Measurements from ENCODE around the gene KRTAP10-8. TPM values are rescaled to one million over a fixed set of nuclear protein-coding genes. Genes with fewer than 3 reads are reported as not detected.

KRTAP10-8 gene
- total and polyA plus RNA-seq, 2 donors (not counting 1 experiment from before 2014, with no cell fraction given): not detected

DNA sequence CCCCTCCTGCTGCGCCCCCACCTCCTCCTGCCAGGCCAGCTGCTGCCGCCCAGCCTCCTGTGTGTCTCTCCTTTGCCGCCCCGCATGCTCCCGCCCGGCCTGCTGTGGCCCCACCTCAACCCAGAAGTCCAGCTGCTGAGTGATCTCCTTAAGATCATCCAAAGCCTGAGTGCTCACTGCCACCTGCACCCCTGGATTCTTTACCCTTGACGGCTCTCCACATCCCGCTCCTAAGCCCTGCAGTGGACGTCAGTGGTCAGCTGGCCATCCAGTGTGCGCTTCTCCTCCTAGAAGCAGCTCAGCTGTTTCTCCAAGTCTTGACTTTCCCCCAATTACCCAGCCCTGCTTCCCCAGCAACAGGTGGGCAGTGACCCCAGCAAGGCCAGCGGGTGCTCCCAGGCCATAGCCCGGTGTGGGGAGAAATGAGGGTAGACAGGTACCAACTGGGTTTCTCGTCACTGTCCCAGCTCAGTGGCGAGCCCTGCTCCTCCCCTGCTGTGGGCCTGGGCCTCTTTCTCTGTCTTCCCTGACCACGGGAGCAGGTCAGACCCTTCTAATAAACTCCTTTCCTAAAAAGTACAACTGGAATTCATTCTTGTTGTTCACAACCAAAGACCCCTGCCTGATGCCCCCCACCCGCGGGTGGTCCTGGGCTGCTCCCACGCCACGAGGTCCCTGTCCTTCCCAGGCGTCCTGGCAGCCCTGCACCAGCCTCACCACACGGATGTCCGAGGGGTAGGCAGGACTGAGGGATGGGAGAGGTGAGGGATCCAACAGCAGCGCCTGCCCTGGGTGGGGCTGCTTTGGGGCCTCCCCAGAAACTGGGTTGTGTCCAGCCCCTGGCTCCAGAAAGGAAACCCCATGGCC lies 10.1 kb upstream of the KRTAP10-8 start:
- Histone ChIP-seq H3K79me2 (ENCODE audit: control insufficient read depth, insufficient read depth, low read length) (no peaks in the 10 kb centered on the region), H2AFZ (ENCODE audit: low read length) (no peak overlapping the region), H4K20me1 (ENCODE audit: control insufficient read depth, extremely low read depth, insufficient read depth, low read length) (no peaks in the 10 kb centered on the region), H3K4me2 (ENCODE audit: extremely low read depth, insufficient read depth, low read length) (no peak overlapping the region), H3K4me3 (replicated peaks in 1 of 4; ENCODE audit: control extremely low read depth in 1 of 4, insufficient read depth in 1 of 4, low read depth in 3 of 4, low read length in 4 of 4) (no peak overlapping the region), H3K27me3 (ENCODE audit: control insufficient read depth, insufficient read depth, low read length) (no peaks in the 10 kb centered on the region), H3K36me3 (ENCODE audit: control insufficient read depth, insufficient read depth, low read length) (no peaks in the 10 kb centered on the region), H3K9ac (ENCODE audit: insufficient read depth, low read length) (no peak overlapping the region), H3K9me3 (ENCODE audit: control insufficient read depth, insufficient read depth, low read depth, low read length) (no peaks in the 10 kb centered on the region), H3K27ac (ENCODE audit: insufficient read depth, low read length) (no peak overlapping the region), H3K4me1 (ENCODE audit: control insufficient read depth, extremely low read depth, insufficient read depth, low read length) (no peaks in the 10 kb centered on the region)
- DNase-seq (ENCODE audit: low read depth in 2 of 2): no peak
- no peak for TF ChIP-seq EZH2 (IDR thresholded peaks at IDR 0.05; ENCODE audit: low read length, missing control alignments)
- TF ChIP-seq, protein P1, sequence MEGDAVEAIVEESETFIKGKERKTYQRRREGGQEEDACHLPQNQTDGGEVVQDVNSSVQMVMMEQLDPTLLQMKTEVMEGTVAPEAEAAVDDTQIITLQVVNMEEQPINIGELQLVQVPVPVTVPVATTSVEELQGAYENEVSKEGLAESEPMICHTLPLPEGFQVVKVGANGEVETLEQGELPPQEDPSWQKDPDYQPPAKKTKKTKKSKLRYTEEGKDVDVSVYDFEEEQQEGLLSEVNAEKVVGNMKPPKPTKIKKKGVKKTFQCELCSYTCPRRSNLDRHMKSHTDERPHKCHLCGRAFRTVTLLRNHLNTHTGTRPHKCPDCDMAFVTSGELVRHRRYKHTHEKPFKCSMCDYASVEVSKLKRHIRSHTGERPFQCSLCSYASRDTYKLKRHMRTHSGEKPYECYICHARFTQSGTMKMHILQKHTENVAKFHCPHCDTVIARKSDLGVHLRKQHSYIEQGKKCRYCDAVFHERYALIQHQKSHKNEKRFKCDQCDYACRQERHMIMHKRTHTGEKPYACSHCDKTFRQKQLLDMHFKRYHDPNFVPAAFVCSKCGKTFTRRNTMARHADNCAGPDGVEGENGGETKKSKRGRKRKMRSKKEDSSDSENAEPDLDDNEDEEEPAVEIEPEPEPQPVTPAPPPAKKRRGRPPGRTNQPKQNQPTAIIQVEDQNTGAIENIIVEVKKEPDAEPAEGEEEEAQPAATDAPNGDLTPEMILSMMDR (conservative IDR thresholded peaks at IDR 0.05 in 1 of 2, IDR thresholded peaks at IDR 0.05 in 1 of 2; ENCODE audit: low read depth in 1 of 2, low read length in 2 of 2): no peak

DNA sequence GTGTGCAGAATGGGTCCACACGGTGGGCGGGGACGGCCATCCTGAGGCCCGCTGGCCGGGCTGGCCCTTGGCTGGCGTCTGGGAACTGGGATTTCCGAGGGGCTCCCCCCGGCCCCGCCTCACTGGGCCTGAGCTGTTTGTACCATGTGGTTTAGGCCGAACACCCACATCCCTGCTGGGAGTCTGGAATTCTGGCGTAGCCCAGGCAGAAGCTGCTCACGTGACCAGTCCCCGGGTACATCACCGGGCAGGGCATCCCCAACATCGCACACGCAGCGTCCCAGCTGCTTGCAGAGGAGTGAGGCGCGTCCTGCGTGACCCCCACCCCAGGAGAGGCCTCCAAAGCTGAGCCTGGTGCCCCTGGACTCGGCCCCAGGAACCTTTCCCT lies 9.4 kb upstream of the KRTAP10-8 start:
- H3K9me3 ChIP-seq (ENCODE audit: control insufficient read depth, insufficient read depth, low read depth, low read length): no peaks in the 10 kb centered on the region

GRCh38 chr21:44603109-44603875 lies 8.6 kb upstream of the KRTAP10-8 start:
- Histone ChIP-seq H4K20me1 (ENCODE audit: control insufficient read depth, extremely low read depth, insufficient read depth, low read length) (no peaks in the 10 kb centered on the region), H3K27ac (ENCODE audit: insufficient read depth, low read length) (no peak overlapping the region), H3K4me1 (ENCODE audit: control insufficient read depth, extremely low read depth, insufficient read depth, low read length) (no peaks in the 10 kb centered on the region), H3K36me3 (ENCODE audit: control insufficient read depth, insufficient read depth, low read length) (no peaks in the 10 kb centered on the region), H2AFZ (ENCODE audit: low read length) (no peak overlapping the region), H3K9me3 (ENCODE audit: control insufficient read depth, insufficient read depth, low read depth, low read length) (no peaks in the 10 kb centered on the region), H3K79me2 (ENCODE audit: control insufficient read depth, insufficient read depth, low read length) (no peaks in the 10 kb centered on the region), H3K4me3 (replicated peaks in 1 of 4; ENCODE audit: control extremely low read depth in 1 of 4, insufficient read depth in 1 of 4, low read depth in 3 of 4, low read length in 4 of 4) (no peak overlapping the region), H3K27me3 (ENCODE audit: control insufficient read depth, insufficient read depth, low read length) (no peaks in the 10 kb centered on the region), H3K4me2 (ENCODE audit: extremely low read depth, insufficient read depth, low read length) (no peak overlapping the region), H3K9ac (ENCODE audit: insufficient read depth, low read length) (no peak overlapping the region)
- TF ChIP-seq EZH2 (IDR thresholded peaks at IDR 0.05; ENCODE audit: low read length, missing control alignments): no peak
- TF ChIP-seq, protein P1 (conservative IDR thresholded peaks at IDR 0.05 in 1 of 2, IDR thresholded peaks at IDR 0.05 in 1 of 2; ENCODE audit: low read depth in 1 of 2, low read length in 2 of 2): no peak
- no peak for DNase-seq (ENCODE audit: low read depth in 2 of 2)

More for the DNA sequence above, 9.4 kb upstream of the KRTAP10-8 start:
- Histone ChIP-seq H3K27ac (ENCODE audit: insufficient read depth, low read length) (no peak overlapping the region), H3K27me3 (ENCODE audit: control insufficient read depth, insufficient read depth, low read length) (no peaks in the 10 kb centered on the region), H3K79me2 (ENCODE audit: control insufficient read depth, insufficient read depth, low read length) (no peaks in the 10 kb centered on the region), H3K9ac (ENCODE audit: insufficient read depth, low read length) (no peak overlapping the region), H3K4me3 (replicated peaks in 1 of 4; ENCODE audit: control extremely low read depth in 1 of 4, insufficient read depth in 1 of 4, low read depth in 3 of 4, low read length in 4 of 4) (no peak overlapping the region), H3K36me3 (ENCODE audit: control insufficient read depth, insufficient read depth, low read length) (no peaks in the 10 kb centered on the region), H3K4me1 (ENCODE audit: control insufficient read depth, extremely low read depth, insufficient read depth, low read length) (no peaks in the 10 kb centered on the region), H2AFZ (ENCODE audit: low read length) (no peak overlapping the region), H4K20me1 (ENCODE audit: control insufficient read depth, extremely low read depth, insufficient read depth, low read length) (no peaks in the 10 kb centered on the region), H3K4me2 (ENCODE audit: extremely low read depth, insufficient read depth, low read length) (no peak overlapping the region)
- DNase-seq (ENCODE audit: low read depth in 2 of 2): no peak
- TF ChIP-seq, protein P1 (conservative IDR thresholded peaks at IDR 0.05 in 1 of 2, IDR thresholded peaks at IDR 0.05 in 1 of 2; ENCODE audit: low read depth in 1 of 2, low read length in 2 of 2): no peak
- no peak for TF ChIP-seq EZH2 (IDR thresholded peaks at IDR 0.05; ENCODE audit: low read length, missing control alignments)
